ENCODE measurements around the gene PRKAG2. TPM values are rescaled to one million over a fixed set of nuclear protein-coding genes. Genes with fewer than 3 reads are reported as not detected.

The PRKAG2 gene
- polyA plus RNA-seq, 2 donors, result 9.0 to 11.2 TPM

DNA sequence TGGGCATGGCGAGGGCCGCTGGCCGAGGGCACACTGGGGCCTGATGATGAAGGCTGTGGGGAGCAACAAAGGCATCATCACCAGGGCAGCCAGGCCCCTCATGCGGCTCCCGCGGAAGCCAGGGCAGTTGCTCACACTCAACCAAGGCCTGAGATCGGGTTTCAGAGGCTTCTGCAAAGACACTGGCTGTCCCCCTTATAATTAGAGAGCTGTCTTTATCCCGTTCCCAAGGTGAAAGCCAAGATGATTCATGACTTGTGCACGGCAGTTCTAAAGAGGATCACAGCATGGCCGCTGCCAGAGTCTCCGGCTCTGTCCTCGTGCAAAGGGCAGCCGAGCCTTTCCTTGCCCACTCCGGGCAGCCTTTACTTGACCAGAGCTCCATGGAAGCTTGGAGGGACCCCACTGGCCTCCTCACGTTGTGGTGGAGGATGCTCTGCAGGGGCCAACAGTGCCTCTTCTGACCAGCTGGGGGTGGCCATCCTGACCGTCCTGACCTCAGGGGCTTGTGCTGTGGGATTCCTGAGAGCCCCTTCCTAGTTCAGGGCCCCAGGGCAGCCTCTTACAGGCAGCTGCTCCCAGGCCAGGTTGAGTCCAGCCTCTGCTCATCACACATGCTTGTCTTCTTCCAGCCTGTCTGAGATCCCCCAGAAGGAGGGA is 82.3 kb downstream of the PRKAG2 start:
- Histone ChIP-seq H3K4me3 (ENCODE audit: low read depth in 1 of 2, low read length in 2 of 2) (no peak overlapping the region), H3K4me1 (ENCODE audit: control insufficient read depth in 2 of 2, insufficient read depth in 2 of 2, low read length in 1 of 2) (peaks cover 2 to 37% of the 10 kb centered on the region in 2 donors), H3K27ac (ENCODE audit: low read depth in 2 of 2, low read length in 1 of 2) (no peak overlapping the region), H3K36me3 (ENCODE audit: control insufficient read depth in 2 of 2, insufficient read depth in 2 of 2, low read length in 1 of 2) (no peaks in the 10 kb centered on the region), H3K9me3 (ENCODE audit: control insufficient read depth in 2 of 2, insufficient read depth in 1 of 2, low read depth in 1 of 2, low read length in 1 of 2) (no peaks in the 10 kb centered on the region), H3K27me3 (ENCODE audit: control insufficient read depth in 1 of 2, insufficient read depth in 2 of 2, low read length in 2 of 2) (no peaks in the 10 kb centered on the region)
- 90 to 91% methylated on average over 16 of the region's 16 CpGs for WGBS, 2 donors

DNA sequence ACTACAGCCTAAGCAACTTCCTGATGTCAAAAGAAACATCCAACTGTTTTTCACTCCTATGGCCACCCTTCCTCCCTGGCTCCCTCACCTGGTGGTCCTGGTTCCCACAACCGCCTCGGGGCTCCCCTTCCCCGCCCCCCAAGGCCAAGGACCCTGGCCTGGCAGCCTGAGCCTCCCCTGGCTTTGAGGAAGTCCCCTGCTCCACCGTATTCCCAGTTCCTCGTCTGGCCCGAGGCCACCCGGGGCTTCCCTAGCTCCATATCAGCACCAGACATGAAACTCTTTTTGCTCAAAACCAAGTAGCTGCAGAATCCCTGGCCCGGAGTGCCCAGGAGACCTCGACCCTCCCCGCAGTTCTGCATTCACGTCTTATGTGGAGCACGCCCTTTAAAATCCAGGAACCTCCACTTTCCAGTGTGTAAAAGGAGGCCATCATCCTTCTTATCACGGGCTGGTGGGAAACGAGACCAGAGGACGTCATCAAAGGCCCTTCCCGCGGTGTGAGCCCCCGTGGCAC is 82.9 kb downstream of the PRKAG2 start:
- H3K27me3 ChIP-seq (ENCODE audit: control insufficient read depth in 1 of 2, insufficient read depth in 2 of 2, low read length in 2 of 2), result no peaks in the 10 kb centered on the region
- no peaks in the 10 kb centered on the region for H3K9me3 ChIP-seq (ENCODE audit: control insufficient read depth in 2 of 2, insufficient read depth in 1 of 2, low read depth in 1 of 2, low read length in 1 of 2)
- no peaks in the 10 kb centered on the region for H3K36me3 ChIP-seq (ENCODE audit: control insufficient read depth in 2 of 2, insufficient read depth in 2 of 2, low read length in 1 of 2)
- no peak overlapping the region for H3K4me3 ChIP-seq (ENCODE audit: low read depth in 1 of 2, low read length in 2 of 2)
- H3K27ac ChIP-seq (ENCODE audit: low read depth in 2 of 2, low read length in 1 of 2), result peak overlapping the region in 1 of 2 donors; percentile 46
- WGBS, 2 donors, result 86 to 92% methylated on average over 18 of the region's 18 CpGs
- peaks cover 2 to 33% of the 10 kb centered on the region in 2 donors for H3K4me1 ChIP-seq (ENCODE audit: control insufficient read depth in 2 of 2, insufficient read depth in 2 of 2, low read length in 1 of 2)

DNA sequence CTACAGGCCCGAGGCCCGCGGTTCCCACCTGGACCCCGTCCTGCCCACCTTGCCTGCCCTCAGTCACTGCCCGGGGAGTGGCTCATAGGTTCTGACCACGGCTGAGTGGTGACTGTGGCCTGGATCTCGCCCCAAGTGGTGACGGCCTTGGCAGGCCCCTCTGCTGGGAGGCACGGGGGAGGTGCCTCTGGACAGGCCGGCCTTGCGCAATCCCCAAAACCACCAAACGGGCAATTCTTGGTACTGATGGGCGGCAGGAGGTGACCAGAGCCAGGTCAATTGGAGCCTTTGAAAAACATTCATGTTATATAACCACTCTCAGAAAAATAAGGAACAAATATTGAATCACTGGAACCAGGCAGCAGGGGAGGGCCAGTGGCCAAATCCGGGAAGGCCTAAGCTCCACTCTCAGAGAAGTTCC is 83.4 kb downstream of the PRKAG2 start:
- H3K27ac ChIP-seq (ENCODE audit: low read depth in 2 of 2, low read length in 1 of 2), result peak overlapping the region in 1 of 2 donors; percentile 46
- WGBS, 2 donors, result 78 to 85% methylated on average over 14 of the region's 14 CpGs
- peaks cover 2 to 29% of the 10 kb centered on the region in 2 donors for H3K4me1 ChIP-seq (ENCODE audit: control insufficient read depth in 2 of 2, insufficient read depth in 2 of 2, low read length in 1 of 2)
- no peaks in the 10 kb centered on the region for H3K36me3 ChIP-seq (ENCODE audit: control insufficient read depth in 2 of 2, insufficient read depth in 2 of 2, low read length in 1 of 2)
- no peaks in the 10 kb centered on the region for H3K27me3 ChIP-seq (ENCODE audit: control insufficient read depth in 1 of 2, insufficient read depth in 2 of 2, low read length in 2 of 2)
- H3K9me3 ChIP-seq (ENCODE audit: control insufficient read depth in 2 of 2, insufficient read depth in 1 of 2, low read depth in 1 of 2, low read length in 1 of 2), result no peaks in the 10 kb centered on the region
- H3K4me3 ChIP-seq (ENCODE audit: low read depth in 1 of 2, low read length in 2 of 2), result no peak overlapping the region

DNA sequence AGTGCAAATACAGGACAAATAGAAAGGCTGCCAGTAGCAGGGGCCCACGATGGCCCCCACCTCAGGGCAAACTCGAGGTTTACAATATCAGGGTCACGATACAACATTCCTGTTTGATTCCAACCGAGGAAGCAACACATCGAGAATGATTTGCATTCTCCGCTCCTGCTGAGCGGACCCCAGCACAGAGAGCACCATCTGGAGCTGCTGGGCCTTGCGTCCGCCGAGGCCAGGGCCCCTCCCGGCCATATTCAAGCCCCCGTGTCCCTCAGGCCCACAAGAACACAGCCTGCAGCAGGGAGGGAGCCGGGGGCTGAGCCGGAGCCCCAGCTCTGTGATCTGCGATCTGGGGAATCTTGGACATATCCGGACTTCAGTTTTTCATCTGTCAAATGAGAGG is 84.3 kb downstream of the PRKAG2 start:
- Histone ChIP-seq H3K27ac (ENCODE audit: low read depth in 2 of 2, low read length in 1 of 2) (no peak overlapping the region), H3K27me3 (ENCODE audit: control insufficient read depth in 1 of 2, insufficient read depth in 2 of 2, low read length in 2 of 2) (no peaks in the 10 kb centered on the region), H3K4me3 (ENCODE audit: low read depth in 1 of 2, low read length in 2 of 2) (no peak overlapping the region), H3K4me1 (ENCODE audit: control insufficient read depth in 2 of 2, insufficient read depth in 2 of 2, low read length in 1 of 2) (peaks cover 2 to 27% of the 10 kb centered on the region in 2 donors), H3K36me3 (ENCODE audit: control insufficient read depth in 2 of 2, insufficient read depth in 2 of 2, low read length in 1 of 2) (no peaks in the 10 kb centered on the region), H3K9me3 (ENCODE audit: control insufficient read depth in 2 of 2, insufficient read depth in 1 of 2, low read depth in 1 of 2, low read length in 1 of 2) (no peaks in the 10 kb centered on the region)
- 81 to 82% methylated on average over 16 of the region's 16 CpGs for WGBS, 2 donors

DNA sequence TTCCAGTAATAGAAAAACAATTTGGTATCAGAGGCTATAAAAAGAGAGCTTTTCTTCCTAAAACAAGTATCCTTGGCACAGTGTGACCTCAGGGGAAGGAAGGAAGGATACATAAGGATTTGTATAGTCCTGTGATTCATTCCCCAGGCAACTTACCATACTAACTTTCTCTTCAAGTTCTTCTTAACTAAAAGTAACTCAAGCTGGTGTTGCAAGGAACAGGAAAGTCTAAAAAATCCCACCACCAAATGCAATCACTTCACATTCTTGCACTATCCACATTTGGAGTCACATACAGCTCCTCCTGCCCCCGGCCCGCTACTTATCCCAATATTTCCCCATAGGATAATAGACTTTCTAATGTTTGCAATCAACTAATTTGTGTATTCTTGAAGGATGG is 84.8 kb downstream of the PRKAG2 start:
- H3K4me3 ChIP-seq (ENCODE audit: low read depth in 1 of 2, low read length in 2 of 2), result no peak overlapping the region
- H3K27me3 ChIP-seq (ENCODE audit: control insufficient read depth in 1 of 2, insufficient read depth in 2 of 2, low read length in 2 of 2), result no peaks in the 10 kb centered on the region
- H3K4me1 ChIP-seq (ENCODE audit: control insufficient read depth in 2 of 2, insufficient read depth in 2 of 2, low read length in 1 of 2), result peaks cover 2 to 23% of the 10 kb centered on the region in 2 donors
- WGBS, 2 donors, result 95 to 98% methylated on average over 2 of the region's 2 CpGs
- no peaks in the 10 kb centered on the region for H3K9me3 ChIP-seq (ENCODE audit: control insufficient read depth in 2 of 2, insufficient read depth in 1 of 2, low read depth in 1 of 2, low read length in 1 of 2)
- H3K27ac ChIP-seq (ENCODE audit: low read depth in 2 of 2, low read length in 1 of 2), result no peak overlapping the region
- H3K36me3 ChIP-seq (ENCODE audit: control insufficient read depth in 2 of 2, insufficient read depth in 2 of 2, low read length in 1 of 2), result no peaks in the 10 kb centered on the region

DNA sequence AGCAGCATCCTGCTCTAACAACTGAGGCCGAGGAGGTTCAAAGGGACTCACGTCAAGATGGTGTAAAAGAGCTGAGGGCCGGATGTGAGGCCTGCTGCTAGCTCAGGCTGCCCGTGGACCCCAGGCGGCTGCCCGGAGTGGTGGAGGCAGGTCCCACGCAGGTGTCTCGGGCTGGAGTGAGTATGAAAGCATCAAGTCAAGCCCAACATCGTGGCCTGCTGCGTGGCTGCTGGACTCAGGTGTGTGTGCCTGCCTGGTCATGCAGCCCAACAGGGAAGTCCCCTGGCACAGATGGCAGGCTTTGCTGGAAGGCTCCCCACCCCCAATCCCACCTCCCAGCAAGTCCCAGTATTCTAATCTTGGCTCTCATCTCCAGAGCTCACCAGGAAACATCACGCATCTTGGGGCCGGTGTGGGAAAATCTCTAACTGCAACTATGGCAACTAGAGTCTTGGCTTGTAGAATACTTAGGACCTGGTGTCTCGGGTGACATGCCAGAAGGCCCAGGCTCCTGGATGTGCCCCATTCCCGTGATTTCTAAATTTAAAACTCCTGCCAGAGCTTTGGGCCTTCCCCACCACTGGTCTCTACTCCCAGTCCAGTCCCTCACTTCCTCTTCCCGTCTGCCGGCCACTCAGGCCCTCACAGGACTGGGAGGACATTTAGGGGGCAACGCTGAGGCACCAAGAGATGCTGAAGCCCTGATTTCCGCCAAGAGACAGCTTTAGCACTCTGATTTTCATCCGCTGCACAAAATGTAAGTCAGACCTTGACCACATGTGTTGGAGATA is 85.9 kb downstream of the PRKAG2 start:
- Histone ChIP-seq H3K27ac (ENCODE audit: low read depth in 2 of 2, low read length in 1 of 2) (no peak overlapping the region), H3K27me3 (ENCODE audit: control insufficient read depth in 1 of 2, insufficient read depth in 2 of 2, low read length in 2 of 2) (no peaks in the 10 kb centered on the region), H3K9me3 (ENCODE audit: control insufficient read depth in 2 of 2, insufficient read depth in 1 of 2, low read depth in 1 of 2, low read length in 1 of 2) (no peaks in the 10 kb centered on the region), H3K4me3 (ENCODE audit: low read depth in 1 of 2, low read length in 2 of 2) (no peak overlapping the region), H3K4me1 (ENCODE audit: control insufficient read depth in 2 of 2, insufficient read depth in 2 of 2, low read length in 1 of 2) (peaks cover under 1 to 13% of the 10 kb centered on the region in 2 donors), H3K36me3 (ENCODE audit: control insufficient read depth in 2 of 2, insufficient read depth in 2 of 2, low read length in 1 of 2) (peaks cover 0 to 2% of the 10 kb centered on the region in 2 donors)
- WGBS, 2 donors, result 84 to 87% methylated on average over 19 of the region's 19 CpGs

DNA sequence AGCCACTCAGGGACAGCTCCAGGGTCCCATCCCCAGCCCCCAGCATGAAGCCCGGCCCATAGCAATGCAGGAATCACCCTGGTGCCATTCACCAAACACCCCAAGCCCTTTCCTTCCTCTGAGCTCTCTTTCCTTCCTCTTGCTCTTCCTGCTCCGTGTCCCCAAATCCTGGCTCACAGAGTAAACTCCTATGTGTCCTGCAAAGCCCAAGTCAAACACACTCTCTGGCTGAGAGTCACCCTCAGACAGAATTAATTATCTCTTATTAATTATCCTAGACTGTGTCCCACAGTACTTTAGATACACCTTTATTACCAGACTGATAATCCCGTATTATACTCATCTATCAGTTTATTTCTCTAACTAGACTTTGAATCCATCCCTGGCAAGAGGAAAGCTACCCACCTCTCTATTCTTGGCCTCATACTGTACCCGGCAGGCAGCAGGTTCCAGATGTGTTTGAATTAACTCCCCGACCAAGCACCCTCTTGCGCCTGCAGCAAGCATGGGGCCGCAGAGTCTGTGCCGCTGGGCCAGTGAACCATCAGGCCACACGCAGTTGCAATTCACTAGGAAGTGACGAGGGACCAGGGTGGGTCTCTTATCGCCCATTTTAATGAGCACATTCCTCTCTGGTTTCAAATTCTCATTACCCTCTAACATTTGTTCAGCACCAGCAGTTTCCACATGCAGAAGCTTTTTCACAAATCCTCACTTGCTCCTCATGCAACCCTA is 86.7 kb downstream of the PRKAG2 start:
- no peaks in the 10 kb centered on the region for H3K27me3 ChIP-seq (ENCODE audit: control insufficient read depth in 1 of 2, insufficient read depth in 2 of 2, low read length in 2 of 2)
- peaks cover 0 to 8% of the 10 kb centered on the region in 2 donors for H3K4me1 ChIP-seq (ENCODE audit: control insufficient read depth in 2 of 2, insufficient read depth in 2 of 2, low read length in 1 of 2)
- peaks cover 0 to 5% of the 10 kb centered on the region in 2 donors for H3K36me3 ChIP-seq (ENCODE audit: control insufficient read depth in 2 of 2, insufficient read depth in 2 of 2, low read length in 1 of 2)
- H3K4me3 ChIP-seq (ENCODE audit: low read depth in 1 of 2, low read length in 2 of 2), result no peak overlapping the region
- 95% methylated on average over 11 of the region's 11 CpGs for WGBS, 2 donors
- no peaks in the 10 kb centered on the region for H3K9me3 ChIP-seq (ENCODE audit: control insufficient read depth in 2 of 2, insufficient read depth in 1 of 2, low read depth in 1 of 2, low read length in 1 of 2)
- H3K27ac ChIP-seq (ENCODE audit: low read depth in 2 of 2, low read length in 1 of 2), result no peak overlapping the region

DNA sequence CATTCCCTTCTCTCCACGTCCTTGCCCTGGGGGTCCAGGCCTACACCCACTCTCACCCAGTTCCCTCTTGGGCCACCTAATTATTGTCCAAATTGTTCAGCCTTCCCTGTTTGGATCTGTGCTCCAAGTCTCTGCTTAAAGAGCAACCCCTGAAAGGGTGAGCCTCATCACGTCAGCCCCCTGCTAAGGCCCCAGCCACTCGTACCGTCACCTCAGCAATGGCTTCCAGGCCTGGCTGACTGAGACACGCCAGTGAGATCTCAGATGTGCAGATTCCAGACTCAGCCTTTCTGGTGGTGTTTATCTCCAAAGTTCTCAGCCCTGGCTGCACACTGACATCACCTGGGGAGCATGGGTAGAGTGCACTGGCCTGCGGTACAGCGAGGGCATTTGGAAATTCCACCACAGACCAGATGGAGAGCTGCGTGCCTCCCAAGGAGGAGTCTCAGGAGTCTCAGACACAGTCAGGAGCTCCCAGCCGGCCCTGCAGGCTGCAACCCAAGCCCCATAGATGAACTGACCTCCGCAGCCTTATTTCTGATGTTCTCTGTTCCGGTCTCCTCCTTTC is 87.5 kb downstream of the PRKAG2 start:
- no peak overlapping the region for H3K27ac ChIP-seq (ENCODE audit: low read depth in 2 of 2, low read length in 1 of 2)
- H3K27me3 ChIP-seq (ENCODE audit: control insufficient read depth in 1 of 2, insufficient read depth in 2 of 2, low read length in 2 of 2), result no peaks in the 10 kb centered on the region
- H3K4me1 ChIP-seq (ENCODE audit: control insufficient read depth in 2 of 2, insufficient read depth in 2 of 2, low read length in 1 of 2), result peaks cover 0 to 6% of the 10 kb centered on the region in 2 donors
- no peaks in the 10 kb centered on the region for H3K9me3 ChIP-seq (ENCODE audit: control insufficient read depth in 2 of 2, insufficient read depth in 1 of 2, low read depth in 1 of 2, low read length in 1 of 2)
- WGBS, 2 donors, result 95% methylated on average over 11 of the region's 11 CpGs
- no peak overlapping the region for H3K4me3 ChIP-seq (ENCODE audit: low read depth in 1 of 2, low read length in 2 of 2)
- H3K36me3 ChIP-seq (ENCODE audit: control insufficient read depth in 2 of 2, insufficient read depth in 2 of 2, low read length in 1 of 2), result peaks cover 0 to 10% of the 10 kb centered on the region in 2 donors

DNA sequence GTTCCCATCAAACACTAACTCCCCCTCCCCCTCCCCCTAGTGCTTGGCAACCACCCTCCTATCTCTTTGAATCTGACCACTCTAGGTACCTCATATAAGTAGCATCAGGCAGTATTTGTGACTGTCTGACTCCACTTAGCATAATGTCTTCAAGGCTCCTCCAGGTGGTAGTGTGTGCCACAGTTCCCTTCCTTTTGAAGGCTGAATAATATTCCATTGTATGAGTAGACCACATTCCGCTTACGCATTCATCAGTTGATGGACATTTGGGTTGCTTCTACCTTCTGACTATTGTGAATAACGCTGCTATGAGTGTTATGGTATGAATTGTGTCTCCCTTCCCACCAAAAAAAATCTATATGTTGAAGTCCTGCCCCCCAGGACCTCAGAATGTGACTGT is 89.6 kb downstream of the PRKAG2 start:
- no peaks in the 10 kb centered on the region for H3K27me3 ChIP-seq (ENCODE audit: control insufficient read depth in 1 of 2, insufficient read depth in 2 of 2, low read length in 2 of 2)
- peaks cover 0 to 10% of the 10 kb centered on the region in 2 donors for H3K36me3 ChIP-seq (ENCODE audit: control insufficient read depth in 2 of 2, insufficient read depth in 2 of 2, low read length in 1 of 2)
- no peaks in the 10 kb centered on the region for H3K9me3 ChIP-seq (ENCODE audit: control insufficient read depth in 2 of 2, insufficient read depth in 1 of 2, low read depth in 1 of 2, low read length in 1 of 2)
- H3K4me1 ChIP-seq (ENCODE audit: control insufficient read depth in 2 of 2, insufficient read depth in 2 of 2, low read length in 1 of 2), result peaks cover 2 to 6% of the 10 kb centered on the region in 2 donors
- WGBS, 2 donors, result 96 to 97% methylated on average over 3 of the region's 3 CpGs
- no peak overlapping the region for H3K27ac ChIP-seq (ENCODE audit: low read depth in 2 of 2, low read length in 1 of 2)
- no peak overlapping the region for H3K4me3 ChIP-seq (ENCODE audit: low read depth in 1 of 2, low read length in 2 of 2)
